Astrocyte (in vitro differentiated cells and primary cell): ENCODE measurements around the gene PLA2G4E. TPM values are rescaled to one million over a fixed set of nuclear protein-coding genes. Genes with fewer than 3 reads are reported as not detected.

Experiments used
- DNase-seq: peaks from one replicate; pipeline ENCODE4 v3.0.0-alpha.2; 2010; ENCODE audit warnings: low read depth
- FAIRE-seq: peaks from 2 replicates; lab custom pipeline; 2011; peaks lifted over from hg19 to GRCh38; lab: Jason Lieb, UNC
- H2AFZ ChIP-seq: 2 replicates; pipeline ENCODE4 v1.6.0; 2012; ENCODE audit warnings: low read depth, low read length, inconsistent platforms
- H3K27ac ChIP-seq: 2 replicates; pipeline ENCODE4 v1.5.1; 2011; ENCODE audit warnings: low read depth, low read length, inconsistent platforms
- H3K27me3 ChIP-seq: 2 replicates; pipeline ENCODE4 v1.6.0; 2011; ENCODE audit warnings: low read length, inconsistent platforms; ENCODE audit not compliant: insufficient read depth
- H3K36me3 ChIP-seq: 2 replicates; pipeline ENCODE4 v1.5.1; 2011; ENCODE audit warnings: low read length, inconsistent platforms; ENCODE audit not compliant: insufficient read depth
- H3K4me1 ChIP-seq: 2 replicates; pipeline ENCODE4 v1.5.1; 2011; ENCODE audit warnings: low read length, inconsistent platforms; ENCODE audit not compliant: insufficient read depth
- H3K4me2 ChIP-seq: 2 replicates; pipeline ENCODE4 v1.6.0; 2012; ENCODE audit warnings: low read length, inconsistent platforms
- H3K4me3 ChIP-seq: 2 replicates; pipeline ENCODE4 v1.5.1; 2011; ENCODE audit warnings: low read depth, mild to moderate bottlenecking, low read length, inconsistent platforms; ENCODE audit not compliant: insufficient read depth
- H3K79me2 ChIP-seq: 2 replicates; pipeline ENCODE4 v1.6.0; 2012; ENCODE audit warnings: mild to moderate bottlenecking, low read length, inconsistent platforms; ENCODE audit not compliant: insufficient read depth
- H3K9ac ChIP-seq: 2 replicates; pipeline ENCODE4 v1.6.0; 2012; ENCODE audit warnings: mild to moderate bottlenecking, low read length, inconsistent platforms
- H3K9me3 ChIP-seq: 2 replicates; pipeline ENCODE4 v1.5.1; 2012; ENCODE audit warnings: low read depth, mild to moderate bottlenecking, low read length, inconsistent platforms; ENCODE audit not compliant: insufficient read depth
- H4K20me1 ChIP-seq: 2 replicates; pipeline ENCODE4 v1.6.0; 2012; ENCODE audit warnings: low read length, inconsistent platforms; ENCODE audit not compliant: insufficient read depth
- H3K27ac Mint-ChIP-seq: one replicate; pipeline ENCODE4 v1.8.0; 2021; ENCODE audit warnings: mild to moderate bottlenecking, mixed read lengths; ENCODE audit not compliant: unreplicated experiment
- H3K27me3 Mint-ChIP-seq: one replicate; pipeline ENCODE4 v1.8.0; 2021; ENCODE audit warnings: low read depth, mixed read lengths; ENCODE audit not compliant: unreplicated experiment
- H3K36me3 Mint-ChIP-seq: one replicate; pipeline ENCODE4 v1.8.0; 2021; ENCODE audit warnings: low read depth, mixed read lengths; ENCODE audit not compliant: unreplicated experiment
- H3K4me1 Mint-ChIP-seq: one replicate; pipeline ENCODE4 v1.8.0; 2021; ENCODE audit warnings: low read depth, mixed read lengths; ENCODE audit not compliant: unreplicated experiment
- H3K4me3 Mint-ChIP-seq: one replicate; pipeline ENCODE4 v1.8.0; 2021; ENCODE audit warnings: mild to moderate bottlenecking, moderate library complexity, mixed read lengths; ENCODE audit not compliant: unreplicated experiment
- H3K9me3 Mint-ChIP-seq: one replicate; pipeline ENCODE4 v1.8.0; 2021; ENCODE audit warnings: mild to moderate bottlenecking, mixed read lengths; ENCODE audit not compliant: unreplicated experiment
- EZH2 ChIP-seq: IDR thresholded peaks from 2 replicates; pipeline ENCODE4 v1.6.1; 2012; ENCODE audit warnings: mild to moderate bottlenecking, low read length, inconsistent platforms; ENCODE audit not compliant: insufficient read depth
- total RNA-seq: library from RNA; stranded (reverse); gene quantifications from 2 replicates; pipeline ENCODE4 v1.2.1, GENCODE V29; 2021
- TF ChIP-seq, protein P1 (sequence below): IDR thresholded peaks from 2 replicates; pipeline ENCODE4 v1.5.1; 2011; ENCODE audit warnings: low read depth, mild to moderate bottlenecking, inconsistent platforms, low read length, moderate library complexity; ENCODE audit not compliant: insufficient read depth

The PLA2G4E gene
- total RNA-seq, 1 donor from 2014 or later, result not detected

GRCh38 chr15:41987925-41988275, 32.9 kb downstream of the PLA2G4E start:
- Histone ChIP-seq H2AFZ (no peak overlapping the region), H3K36me3 (no peaks in the 10 kb centered on the region), H3K27me3 (peaks cover 8% of the 10 kb centered on the region), H3K9me3 (no peaks in the 10 kb centered on the region), H3K4me3 (no peak overlapping the region), H4K20me1 (no peaks in the 10 kb centered on the region), H3K4me2 (no peak overlapping the region), H3K4me1 (no peaks in the 10 kb centered on the region), H3K79me2 (no peaks in the 10 kb centered on the region), H3K9ac (no peak overlapping the region), H3K27ac (no peak overlapping the region)
- Mint-ChIP-seq H3K9me3 (no peaks in the 10 kb centered on the region), H3K4me3 (no peak overlapping the region), H3K36me3 (peaks cover 2% of the 10 kb centered on the region), H3K27me3 (peaks cover 45% of the 10 kb centered on the region), H3K4me1 (peaks cover 2% of the 10 kb centered on the region), H3K27ac (no peak overlapping the region)
- DNase-seq (no peak), FAIRE-seq (no peak)
- TF ChIP-seq EZH2, result no peak
- TF ChIP-seq, protein P1, sequence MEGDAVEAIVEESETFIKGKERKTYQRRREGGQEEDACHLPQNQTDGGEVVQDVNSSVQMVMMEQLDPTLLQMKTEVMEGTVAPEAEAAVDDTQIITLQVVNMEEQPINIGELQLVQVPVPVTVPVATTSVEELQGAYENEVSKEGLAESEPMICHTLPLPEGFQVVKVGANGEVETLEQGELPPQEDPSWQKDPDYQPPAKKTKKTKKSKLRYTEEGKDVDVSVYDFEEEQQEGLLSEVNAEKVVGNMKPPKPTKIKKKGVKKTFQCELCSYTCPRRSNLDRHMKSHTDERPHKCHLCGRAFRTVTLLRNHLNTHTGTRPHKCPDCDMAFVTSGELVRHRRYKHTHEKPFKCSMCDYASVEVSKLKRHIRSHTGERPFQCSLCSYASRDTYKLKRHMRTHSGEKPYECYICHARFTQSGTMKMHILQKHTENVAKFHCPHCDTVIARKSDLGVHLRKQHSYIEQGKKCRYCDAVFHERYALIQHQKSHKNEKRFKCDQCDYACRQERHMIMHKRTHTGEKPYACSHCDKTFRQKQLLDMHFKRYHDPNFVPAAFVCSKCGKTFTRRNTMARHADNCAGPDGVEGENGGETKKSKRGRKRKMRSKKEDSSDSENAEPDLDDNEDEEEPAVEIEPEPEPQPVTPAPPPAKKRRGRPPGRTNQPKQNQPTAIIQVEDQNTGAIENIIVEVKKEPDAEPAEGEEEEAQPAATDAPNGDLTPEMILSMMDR, result no peak

- Histone ChIP-seq H3K79me2 (no peaks in the 10 kb centered on the region), H3K4me1 (no peaks in the 10 kb centered on the region), H2AFZ (no peak overlapping the region), H3K36me3 (no peaks in the 10 kb centered on the region), H3K4me3 (no peak overlapping the region), H3K27me3 (peaks cover 8% of the 10 kb centered on the region), H3K9ac (no peak overlapping the region), H3K9me3 (no peaks in the 10 kb centered on the region), H3K27ac (no peak overlapping the region), H4K20me1 (no peaks in the 10 kb centered on the region), H3K4me2 (no peak overlapping the region)
- H3K4me3 Mint-ChIP-seq, result no peak overlapping the region
- DNase-seq (no peak), FAIRE-seq (no peak)
- TF ChIP-seq, protein P1, result no peak
- no peak for TF ChIP-seq EZH2
- peaks cover 2% of the 10 kb centered on the region for H3K4me1 Mint-ChIP-seq
- H3K36me3 Mint-ChIP-seq, result peaks cover 2% of the 10 kb centered on the region
- H3K27me3 Mint-ChIP-seq, result peaks cover 40% of the 10 kb centered on the region
- H3K27ac Mint-ChIP-seq, result no peak overlapping the region
- H3K9me3 Mint-ChIP-seq, result no peaks in the 10 kb centered on the region
Observed at GRCh38 chr15:41987246-41987924, 33.5 kb downstream of the PLA2G4E start.
